Measurements from ENCODE around the gene PTPRJ.

The PTPRJ gene

DNA sequence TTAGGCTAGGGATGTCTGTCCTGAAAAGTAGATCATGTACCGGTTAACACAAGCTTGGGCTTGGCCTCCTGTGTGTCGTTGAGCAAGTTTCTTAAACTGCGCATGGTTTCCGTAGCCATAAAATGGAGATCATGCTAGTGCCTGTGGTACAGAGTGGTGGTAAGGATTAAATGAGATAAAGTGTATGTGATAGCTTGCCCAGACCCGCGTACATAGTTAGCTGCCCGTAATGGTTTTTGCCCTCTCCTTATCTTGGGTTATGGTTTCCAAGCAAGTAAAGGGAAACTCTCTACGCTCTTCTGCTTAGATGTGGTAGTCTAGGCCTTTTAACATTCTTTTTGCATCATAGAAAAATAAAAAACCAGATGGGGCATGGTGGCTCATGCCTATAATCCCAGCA, 11.0 kb upstream of the PTPRJ start:
- no peak for DNase-seq

DNA sequence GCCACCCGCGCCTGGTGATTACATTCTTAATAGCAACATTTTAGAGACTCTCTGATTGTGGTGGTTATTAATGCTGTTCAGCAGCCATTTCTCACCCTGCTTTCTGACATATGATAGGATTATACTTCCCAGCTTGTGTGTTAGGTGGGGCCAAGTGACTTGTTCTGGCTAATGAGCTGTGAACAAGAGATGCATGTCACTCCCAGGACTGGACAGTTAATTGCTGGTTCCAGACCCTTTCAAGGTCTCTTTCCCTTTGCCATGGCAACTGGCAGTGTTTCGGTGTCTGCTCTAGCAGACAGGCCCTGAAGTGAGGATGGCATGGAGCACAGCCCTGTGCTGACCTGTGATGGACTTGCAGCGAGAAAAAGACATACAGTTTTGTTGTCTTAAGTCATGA, 8.9 kb upstream of the PTPRJ start:
- no peak for DNase-seq

DNA sequence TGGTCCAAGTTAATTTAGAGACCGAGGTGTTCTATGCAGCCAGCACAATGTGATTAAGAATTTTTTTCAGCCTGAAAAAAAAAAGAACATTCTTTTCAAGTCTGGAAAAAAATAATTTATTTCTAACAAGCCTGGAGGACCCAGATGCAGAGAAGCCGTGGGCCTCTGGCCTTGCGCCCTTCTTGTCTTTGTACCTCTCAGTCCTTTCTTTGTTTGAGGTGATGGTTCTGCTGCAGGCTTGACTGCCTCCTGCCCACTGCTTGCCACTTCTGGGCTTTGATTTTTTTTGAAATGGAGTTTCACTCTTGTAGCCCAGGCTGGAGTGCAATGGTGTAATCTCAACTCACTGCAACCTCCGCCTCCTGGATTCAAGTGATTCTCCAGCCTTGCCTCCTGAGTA, 7.2 kb upstream of the PTPRJ start:
- DNase-seq, result no peak

DNA sequence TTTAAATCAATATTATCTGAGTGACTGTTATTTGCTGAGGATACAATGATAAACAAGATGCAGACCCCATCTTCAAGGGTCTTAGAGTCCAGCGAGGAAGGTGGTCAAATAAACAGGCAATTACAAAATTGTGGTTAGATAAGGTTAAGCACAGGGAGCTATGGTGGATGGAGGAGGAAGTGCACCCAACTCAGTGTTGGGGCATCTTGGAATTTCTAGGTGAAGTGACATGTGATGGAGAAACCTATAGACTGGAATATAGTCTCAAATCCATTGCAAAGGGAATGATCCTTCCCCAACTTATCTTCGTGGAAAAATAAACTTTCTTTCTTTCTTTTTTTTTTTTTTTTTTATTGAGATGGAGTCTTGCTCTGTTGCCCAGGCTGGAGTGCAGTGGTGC, 3.4 kb upstream of the PTPRJ start:
- no peak for DNase-seq

DNA sequence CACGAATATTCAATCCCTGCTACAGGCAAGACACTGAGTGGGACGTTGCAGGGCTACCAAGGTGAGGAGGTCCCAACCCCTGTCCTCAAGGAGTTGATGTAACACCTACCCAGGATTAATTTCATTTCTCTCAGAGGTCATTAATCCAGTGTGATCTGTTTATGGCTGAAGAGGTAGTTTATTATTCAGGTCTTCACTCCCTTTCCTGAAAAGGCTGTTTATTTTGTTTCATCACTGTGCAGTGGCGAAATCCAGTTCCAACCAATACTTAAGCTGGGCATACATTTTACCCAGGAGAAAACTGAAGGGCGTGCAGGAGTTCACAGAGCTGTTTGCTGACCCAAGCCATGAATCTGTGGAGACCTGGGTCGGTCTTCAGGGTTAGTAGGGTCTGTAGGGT, 2.7 kb upstream of the PTPRJ start:
- DNase-seq, result no peak

DNA sequence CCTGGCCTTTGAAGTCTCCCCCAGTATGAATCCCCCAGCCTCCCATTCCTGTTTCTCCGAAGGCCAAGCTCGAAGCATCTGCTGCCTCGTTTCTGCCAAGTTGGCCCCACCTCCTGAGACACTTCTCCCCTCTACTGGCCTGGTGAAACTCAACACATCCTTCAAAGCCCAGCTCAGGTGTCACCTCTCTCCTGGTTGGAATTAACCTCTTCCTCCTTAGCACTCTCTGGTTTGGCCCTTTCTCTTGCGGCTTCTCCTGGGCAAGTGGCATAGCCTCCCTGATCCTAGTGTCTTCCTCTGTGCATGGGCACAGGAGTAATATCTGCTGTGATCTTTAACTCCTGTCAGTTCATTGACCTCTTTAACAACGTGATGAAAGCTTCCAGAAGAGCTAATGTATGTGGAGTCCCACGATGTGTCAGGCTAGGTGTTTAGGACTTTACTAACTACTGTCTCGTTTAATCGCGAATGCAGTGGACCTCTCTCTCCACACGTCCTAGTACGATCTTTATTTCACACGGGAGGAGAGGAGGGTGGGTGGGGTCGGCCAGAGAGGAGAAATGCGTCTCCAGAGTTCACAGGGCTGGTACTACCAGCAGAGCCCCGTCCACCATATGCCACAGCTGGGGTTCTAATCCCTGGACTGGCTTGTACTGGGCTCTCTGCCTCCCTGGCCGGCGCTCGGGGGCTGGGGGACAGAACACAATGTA, 826 bp upstream of the PTPRJ start:
- DNase-seq, result no peak

DNA sequence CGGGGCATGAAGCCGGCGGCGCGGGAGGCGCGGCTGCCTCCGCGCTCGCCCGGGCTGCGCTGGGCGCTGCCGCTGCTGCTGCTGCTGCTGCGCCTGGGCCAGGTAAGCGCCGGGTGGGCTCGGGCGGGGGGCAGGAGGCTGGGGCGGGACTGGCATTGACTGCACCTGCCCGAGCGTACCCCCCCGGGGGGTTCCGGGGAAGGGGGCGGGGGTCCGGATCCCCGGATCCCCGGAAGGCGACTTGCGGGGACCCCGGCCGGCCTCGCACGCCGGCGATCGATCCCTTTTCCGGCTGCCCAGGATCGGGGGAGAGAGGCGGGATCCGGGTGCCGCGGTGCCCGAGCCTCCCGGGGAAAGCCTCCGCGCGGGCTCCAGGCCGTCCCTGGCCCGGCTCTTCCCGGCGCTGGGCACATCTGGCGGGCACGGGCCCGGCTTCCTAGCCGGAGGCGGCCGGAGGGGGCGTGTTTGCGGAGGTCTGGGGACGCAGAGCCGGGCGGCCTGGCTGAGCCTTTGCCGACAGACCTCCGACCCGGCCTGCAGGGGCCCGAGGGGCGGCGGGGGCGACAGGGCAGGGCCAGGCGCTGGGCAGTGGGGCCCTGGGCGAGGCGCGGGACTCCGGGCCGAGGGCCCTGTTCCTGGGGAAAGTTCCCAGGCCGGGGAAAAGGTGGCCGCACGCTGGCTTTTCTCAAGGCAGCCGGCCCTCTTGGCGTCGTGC, 705 bp downstream of the PTPRJ start:
- no peak for DNase-seq

DNA sequence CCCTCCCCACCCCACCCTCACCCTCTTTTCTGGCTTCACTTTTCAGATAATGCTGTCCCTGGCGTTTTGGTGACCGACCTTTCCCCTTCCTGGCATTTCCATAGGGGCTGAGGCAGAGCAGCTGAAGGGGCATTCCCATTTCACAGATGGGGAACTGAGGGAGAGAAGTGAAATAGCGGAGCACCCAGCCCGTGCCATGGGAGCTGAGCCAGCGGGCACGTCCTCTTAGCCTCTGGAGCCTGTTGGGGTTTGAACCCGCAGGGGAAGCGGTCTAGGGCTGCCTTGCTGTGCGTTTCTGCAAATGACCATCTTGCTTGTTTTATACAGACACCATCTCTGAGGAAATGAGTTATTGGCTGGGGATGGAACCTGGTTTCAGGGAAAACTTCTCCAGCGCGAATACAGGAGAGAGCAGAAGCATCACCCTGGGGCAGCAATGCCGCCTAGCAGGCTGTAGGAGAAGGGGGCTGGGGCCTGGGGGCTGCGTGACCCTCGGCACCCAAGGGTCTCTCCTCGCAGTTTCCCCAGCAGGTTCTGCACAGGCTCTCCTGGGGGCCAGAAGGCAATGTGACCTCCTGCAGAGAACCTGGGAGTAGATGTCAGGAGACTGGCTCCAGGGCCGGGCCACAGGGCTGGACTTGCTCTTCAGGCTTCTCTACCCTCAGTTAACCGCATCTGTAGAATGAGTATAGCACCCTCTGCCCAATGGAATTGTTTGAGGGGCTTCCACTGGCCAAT, 1.5 kb downstream of the PTPRJ start:
- DNase-seq, result no peak

DNA sequence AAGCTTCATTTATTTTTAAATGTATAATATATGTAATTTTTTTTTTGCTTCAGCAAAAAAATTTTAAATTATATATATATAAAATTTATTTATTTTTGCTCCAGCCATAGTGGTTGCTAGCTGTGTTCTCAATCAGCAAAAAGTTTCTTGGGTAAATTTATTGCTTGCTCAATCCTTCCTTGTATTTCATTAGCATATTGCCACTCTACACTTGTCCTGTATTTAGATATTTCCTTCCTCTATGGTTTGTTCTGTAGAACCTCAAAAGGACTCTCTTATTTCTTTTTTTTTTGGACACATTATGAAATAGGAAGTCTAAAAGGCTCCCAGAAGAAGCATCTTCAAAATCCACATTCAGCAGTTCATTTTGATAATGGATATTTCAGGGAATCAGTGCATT, 2.3 kb downstream of the PTPRJ start:
- no peak for DNase-seq

DNA sequence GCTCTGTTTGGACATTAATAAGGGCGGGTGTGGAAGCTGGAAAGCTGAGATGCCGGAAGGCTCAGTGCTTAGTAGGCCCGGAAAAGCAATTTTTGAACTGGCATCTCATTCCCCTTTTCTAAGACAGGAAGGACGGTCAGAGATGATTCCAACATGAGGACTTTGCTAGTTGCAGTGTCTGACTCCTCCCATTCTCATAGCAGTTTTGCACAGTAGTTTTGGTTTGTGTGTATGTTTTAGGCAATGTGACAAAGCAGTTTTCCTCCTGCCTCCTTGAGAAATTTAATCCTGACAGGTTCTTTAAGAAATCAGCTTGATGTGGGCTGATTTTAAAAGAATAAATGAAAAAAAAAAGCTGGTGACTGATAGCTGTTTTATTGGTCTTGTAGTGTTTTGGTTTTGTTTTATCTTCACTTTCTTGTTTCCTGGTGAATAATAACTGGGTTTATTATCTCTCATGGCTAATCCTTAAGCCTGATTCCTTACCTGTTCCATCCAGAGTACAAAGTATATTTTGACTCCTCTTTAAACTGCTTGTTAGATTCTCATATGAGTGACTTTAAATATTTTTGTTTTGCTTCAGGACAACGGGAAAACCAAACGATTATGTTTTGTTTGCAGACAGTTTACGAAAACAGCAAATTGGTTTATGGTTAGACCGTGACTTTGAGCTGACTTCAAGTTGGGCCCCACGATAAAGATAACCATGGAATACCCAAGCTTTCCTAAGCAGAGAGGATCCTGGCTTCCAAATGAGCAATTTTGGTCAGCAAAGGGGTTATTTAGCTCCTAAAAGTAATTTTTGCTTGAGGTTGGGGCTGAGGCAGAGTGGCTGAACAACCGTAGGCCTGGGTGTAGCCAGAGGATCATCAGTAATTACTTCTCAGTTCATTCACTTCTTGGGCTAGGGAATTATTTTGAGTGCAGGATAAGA, 3.4 kb downstream of the PTPRJ start:
- no peak for DNase-seq

DNA sequence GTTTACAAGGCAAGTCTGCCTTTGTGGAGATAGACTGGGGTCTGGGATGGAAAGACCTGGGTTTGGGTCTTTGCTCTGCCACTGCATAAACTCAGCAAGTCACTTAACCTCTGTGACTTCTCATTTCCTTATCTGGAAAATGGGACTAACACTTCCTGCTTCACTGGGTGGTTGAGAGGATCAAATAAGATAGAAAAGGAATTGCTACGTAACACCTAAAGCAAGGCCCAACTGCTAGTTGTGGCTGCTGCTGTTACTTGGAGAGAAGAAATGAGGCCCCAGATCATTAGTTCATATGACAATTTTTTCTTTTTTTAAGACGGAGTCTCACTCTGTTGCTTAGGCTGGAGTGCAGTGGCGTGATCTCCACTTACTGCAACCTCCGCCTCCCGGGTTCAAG, 5.9 kb downstream of the PTPRJ start:
- no peak for DNase-seq

DNA sequence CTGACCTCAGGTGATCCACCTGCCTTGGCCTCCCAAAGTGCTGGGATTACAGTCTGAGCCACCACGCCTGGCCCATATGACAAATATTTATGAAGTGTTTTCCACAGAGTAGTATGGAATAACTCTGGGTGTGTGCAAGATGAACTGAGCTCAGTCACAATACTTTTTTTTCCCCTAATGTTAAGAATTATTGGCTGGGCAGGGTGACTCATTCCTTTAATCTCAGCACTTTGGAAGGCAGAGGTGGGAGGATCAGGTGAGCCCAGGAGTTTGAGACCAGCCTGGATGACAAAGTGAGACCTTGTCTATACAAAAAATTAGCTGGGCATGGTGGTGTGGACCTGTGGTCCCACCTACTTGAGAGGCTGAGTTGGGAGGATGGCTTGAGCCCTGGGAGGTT, 6.4 kb downstream of the PTPRJ start:
- DNase-seq, result no peak

DNA sequence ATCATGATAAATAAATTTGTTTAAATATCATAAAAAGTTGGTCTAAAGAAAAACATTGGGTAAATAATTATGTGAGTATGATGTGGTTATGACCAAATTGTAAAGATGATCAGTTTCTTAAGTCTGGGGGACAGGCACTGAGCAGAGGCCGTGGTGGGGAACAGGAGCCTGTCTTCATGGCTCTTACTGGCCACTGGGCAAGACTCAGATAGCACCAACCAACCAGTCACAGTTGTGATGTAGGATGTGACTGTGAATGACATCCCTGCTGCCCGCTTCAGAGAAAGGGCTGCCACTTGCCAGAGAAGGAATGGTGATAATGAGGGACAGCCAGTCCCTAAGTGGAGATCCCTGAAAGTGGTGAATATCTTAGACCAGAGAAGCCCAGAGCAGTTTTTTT, 7.0 kb downstream of the PTPRJ start:
- DNase-seq, result no peak

DNA sequence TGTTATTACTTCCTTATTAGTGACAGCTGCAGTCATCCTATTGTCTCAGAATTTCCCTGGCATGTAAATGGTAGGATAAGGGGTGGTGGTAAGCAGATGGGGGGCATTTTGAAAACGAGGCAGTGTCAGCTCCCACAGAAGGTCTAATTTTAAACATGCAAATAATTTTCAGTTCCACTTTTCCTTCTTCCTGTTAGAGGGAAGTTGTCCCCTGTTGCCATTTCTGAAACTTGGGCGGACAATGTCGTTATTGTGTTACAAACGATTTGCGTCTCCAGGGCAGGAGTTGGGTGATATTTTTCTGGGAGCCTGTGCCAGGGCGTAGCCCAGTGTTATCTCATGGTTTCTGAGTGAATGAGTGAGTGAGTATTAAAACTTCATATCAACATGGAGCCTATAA, 7.4 kb downstream of the PTPRJ start:
- no peak for DNase-seq

DNA sequence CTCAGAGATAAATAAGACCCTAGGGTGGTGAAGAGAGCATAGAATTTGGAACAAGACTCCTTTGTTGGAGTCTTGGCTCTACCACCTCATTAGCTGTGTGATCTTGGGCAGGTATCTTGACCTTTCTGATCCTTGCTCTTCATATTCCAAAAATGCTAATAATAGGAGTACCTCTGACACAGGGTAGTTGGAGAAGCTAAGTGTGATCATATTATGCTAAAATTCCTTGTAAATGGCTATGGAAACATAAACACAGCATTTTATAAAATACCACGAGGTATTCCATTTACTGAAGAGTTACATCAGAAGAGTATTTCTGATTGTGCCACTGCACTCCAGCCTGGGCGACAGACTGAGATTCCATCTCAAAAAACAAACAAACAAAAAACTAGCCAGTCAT, 9.4 kb downstream of the PTPRJ start:
- no peak for DNase-seq

DNA sequence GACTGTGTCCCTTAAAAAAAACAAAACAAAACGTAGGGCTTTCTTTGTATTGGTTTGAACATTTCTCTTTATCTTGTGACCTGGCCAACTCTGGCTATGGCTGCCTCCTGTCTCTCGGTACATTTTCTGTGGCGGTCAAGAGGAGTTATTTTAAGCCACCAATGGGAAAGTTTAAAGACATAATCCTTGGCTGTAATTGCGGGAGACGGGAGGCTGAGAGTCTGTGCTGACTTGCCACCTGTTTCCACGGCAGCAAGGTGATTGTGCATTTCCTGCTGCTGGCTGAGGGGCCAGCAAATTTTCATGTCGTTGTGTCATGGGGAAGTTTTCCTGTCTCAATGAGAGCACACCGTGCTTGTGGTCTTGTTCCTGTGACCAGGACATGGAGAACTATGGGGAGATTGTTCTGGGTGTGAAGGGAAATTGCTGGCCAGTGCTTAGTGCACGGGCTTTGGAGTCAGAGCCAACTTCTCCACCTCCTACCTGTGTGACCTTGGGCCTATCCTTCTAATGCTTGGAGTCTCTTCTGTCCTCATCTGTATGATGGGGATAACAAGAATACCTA, 11.0 kb downstream of the PTPRJ start:
- no peak for DNase-seq

DNA sequence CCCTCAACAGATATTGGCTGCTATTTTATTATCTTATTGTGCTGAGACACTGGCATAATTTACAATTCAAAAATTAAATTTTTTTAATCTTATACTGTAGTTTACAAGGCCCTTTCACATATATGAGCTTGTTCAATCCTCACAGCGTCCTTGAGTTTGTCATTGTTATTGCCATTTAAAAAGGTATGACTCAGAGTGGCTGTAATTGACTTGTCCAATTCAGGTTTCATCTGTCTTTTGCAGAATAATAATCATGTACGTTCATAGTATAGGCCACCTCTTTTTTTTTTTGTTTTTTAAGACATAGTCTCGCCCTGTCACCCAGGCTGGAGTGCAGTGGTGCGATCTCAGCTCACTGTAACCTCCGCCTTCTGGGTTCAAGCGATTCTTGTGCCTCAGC, 11.5 kb downstream of the PTPRJ start:
- no peak for DNase-seq

DNA sequence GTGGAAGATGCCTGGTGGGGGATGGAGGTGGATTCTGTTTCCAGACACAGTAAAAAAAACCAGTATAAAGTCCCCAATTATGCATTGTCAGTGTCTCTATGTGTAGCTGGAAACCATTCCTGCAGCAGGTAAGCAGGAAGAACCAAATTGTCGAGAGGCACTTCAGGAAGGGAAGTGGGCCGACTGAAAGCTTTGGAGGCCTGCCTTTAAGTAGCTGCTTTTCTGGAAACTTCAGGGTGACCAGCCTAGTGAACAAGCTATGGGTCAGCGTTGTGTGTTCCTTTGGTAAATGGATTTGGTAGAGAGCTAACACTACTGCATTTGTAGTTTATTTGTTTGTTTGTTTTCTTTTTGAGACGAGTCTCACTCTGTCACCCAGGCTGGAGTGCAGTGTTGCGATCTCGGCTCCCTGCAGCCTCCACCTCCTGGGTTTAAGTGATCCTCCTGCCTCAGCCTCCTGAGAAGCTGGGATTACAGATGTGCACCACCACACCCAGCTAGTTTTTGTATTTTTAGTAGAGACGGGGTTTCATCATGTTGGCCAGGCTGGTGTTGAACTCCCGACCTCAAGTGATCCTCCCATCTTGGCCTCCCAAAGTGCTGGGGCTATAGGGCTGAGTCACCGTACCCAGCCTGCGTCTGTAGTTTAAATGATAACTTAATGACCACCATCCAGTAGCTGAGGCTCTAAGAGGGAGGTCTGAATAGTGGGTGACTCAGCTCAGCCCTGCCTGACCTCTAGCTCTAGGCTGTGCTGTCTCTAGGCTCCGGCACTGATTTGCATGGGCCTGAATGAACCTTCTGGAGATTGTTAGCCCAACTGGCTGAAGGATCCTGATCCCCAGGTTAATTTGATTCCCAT, 12.8 kb downstream of the PTPRJ start:
- no peak for DNase-seq

DNA sequence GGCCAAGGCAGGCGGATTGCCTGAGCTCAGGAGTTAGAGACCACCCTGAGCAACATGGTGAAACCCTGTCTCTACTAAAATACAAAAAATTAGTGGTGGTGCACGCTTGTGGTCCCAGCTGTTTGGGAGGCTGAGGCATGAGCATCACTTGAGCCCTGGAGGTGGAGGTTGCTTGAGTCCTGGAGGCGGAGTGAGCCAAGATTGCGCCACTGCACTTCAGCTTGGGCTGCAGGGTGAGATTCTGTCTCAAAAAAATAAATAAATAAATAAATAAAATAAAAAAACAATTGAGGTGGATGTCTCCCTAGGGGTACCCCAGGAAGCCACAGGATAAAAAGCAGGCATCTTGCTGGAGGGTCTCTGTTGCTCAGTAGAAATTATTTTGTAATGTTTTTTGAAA, 14.1 kb downstream of the PTPRJ start:
- no peak for DNase-seq

DNA sequence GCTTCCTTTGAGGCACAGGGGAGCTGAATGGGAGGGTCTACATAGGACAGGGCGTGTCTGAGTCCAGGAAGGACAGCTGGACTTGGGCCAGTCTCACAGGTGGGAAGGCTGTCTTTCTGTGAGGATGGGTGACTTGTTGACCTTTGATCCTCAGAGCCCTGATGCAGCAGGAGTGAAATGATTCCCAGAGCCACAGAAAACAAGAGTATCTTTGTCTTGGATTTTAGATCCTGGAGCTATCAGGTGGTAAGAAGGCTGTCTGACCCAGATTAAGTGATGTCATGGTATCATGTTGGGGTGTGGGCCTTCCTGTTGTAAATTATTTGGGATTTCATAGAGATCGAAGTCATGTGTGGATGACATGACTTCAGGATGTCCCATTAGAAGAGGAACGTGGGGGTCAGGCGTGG, 15.0 kb downstream of the PTPRJ start:
- DNase-seq, result no peak

All from activated effector memory CD4-positive, alpha-beta T cell treated with Interleukin-2 at 50 U/mL for 16 hours (primary cell).